ENCODE results near the gene PPM1F. TPM values are rescaled to one million over a fixed set of nuclear protein-coding genes. Genes with fewer than 3 reads are reported as not detected.
"Not testable (repeated sequence)": the region's sequence is repeated elsewhere in the genome, so short reads cannot be mapped to it uniquely, and the experiment has no call there.

PPM1F gene
- total RNA-seq, 2 donors from 2014 or later, result 37.6 to 49.2 TPM

- DNase-seq, result no peak
- Histone ChIP-seq H3K9me3 (ENCODE audit: control insufficient read depth, low read length) (no peaks in the 10 kb centered on the region), H3K27ac (ENCODE audit: low read depth, low read length) (no peak overlapping the region), H3K27me3 (ENCODE audit: control insufficient read depth, insufficient read depth, low read length, poor library complexity, severe bottlenecking) (no peaks in the 10 kb centered on the region), H3K4me1 (ENCODE audit: control insufficient read depth, insufficient read depth, low read length) (no peaks in the 10 kb centered on the region), H3K4me3 (ENCODE audit: low read length) (no peak overlapping the region), H3K9ac (ENCODE audit: extremely low read depth, low read length, poor library complexity, severe bottlenecking) (no peak overlapping the region), H3K36me3 (ENCODE audit: control insufficient read depth, insufficient read depth, low read length) (no peaks in the 10 kb centered on the region)
- Mint-ChIP-seq H3K9me3 (peaks cover 2% of the 10 kb centered on the region), H3K27me3 (ENCODE audit: insufficient read depth) (peaks cover 3% of the 10 kb centered on the region), H3K36me3 (ENCODE audit: low read depth) (no peaks in the 10 kb centered on the region), H3K4me3 (no peak overlapping the region), H3K4me1 (no peaks in the 10 kb centered on the region), H3K27ac (no peak overlapping the region)
- TF ChIP-seq CTCF (conservative IDR thresholded peaks at IDR 0.05), result no peak
- 94 to 100% methylated on average over 7 to 10 of the region's 10 CpGs for WGBS, 2 experiments (ENCODE audit: insufficient coverage in 1 of 2, insufficient read length in 1 of 2)
Observed at GRCh38 chr22:21889251-21889990, 63.2 kb downstream of the PPM1F start.

DNA sequence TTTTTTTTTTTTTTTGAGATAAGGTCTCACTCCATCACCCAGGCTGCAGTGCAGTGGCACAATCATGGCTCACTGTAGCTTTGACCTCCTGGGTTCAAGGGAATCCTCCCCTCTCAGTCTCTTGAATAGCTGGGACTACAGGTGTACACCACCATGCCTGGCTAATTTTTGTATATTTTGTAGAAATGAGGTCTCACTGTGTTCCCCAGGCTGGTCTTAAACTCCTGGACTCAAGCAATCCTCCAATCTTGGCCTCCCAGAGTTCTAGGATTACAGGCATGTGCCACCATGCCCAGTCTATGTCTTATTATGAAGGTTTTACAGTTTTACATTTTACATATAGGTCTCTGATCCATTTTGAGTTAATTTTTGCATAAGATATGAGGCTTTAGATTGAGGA, 64.8 kb downstream of the PPM1F start:
- no peak overlapping the region for H3K27ac ChIP-seq (ENCODE audit: low read depth, low read length)
- H3K9me3 ChIP-seq (ENCODE audit: control insufficient read depth, low read length), result no peaks in the 10 kb centered on the region
- no peaks in the 10 kb centered on the region for H3K4me1 Mint-ChIP-seq
- no peaks in the 10 kb centered on the region for H3K36me3 ChIP-seq (ENCODE audit: control insufficient read depth, insufficient read depth, low read length)
- no peak overlapping the region for H3K4me3 ChIP-seq (ENCODE audit: low read length)
- no peaks in the 10 kb centered on the region for H3K4me1 ChIP-seq (ENCODE audit: control insufficient read depth, insufficient read depth, low read length)
- no peak overlapping the region for H3K9ac ChIP-seq (ENCODE audit: extremely low read depth, low read length, poor library complexity, severe bottlenecking)
- TF ChIP-seq CTCF (conservative IDR thresholded peaks at IDR 0.05), result no peak
- no peak overlapping the region for H3K4me3 Mint-ChIP-seq
- no peak overlapping the region for H3K27ac Mint-ChIP-seq
- peaks cover 3% of the 10 kb centered on the region for H3K27me3 Mint-ChIP-seq (ENCODE audit: insufficient read depth)
- no peaks in the 10 kb centered on the region for H3K36me3 Mint-ChIP-seq (ENCODE audit: low read depth)
- H3K27me3 ChIP-seq (ENCODE audit: control insufficient read depth, insufficient read depth, low read length, poor library complexity, severe bottlenecking), result no peaks in the 10 kb centered on the region
- H3K9me3 Mint-ChIP-seq, result peaks cover 7% of the 10 kb centered on the region
- no peak for DNase-seq

GRCh38 chr22:21883930-21884329, 68.7 kb downstream of the PPM1F start:
- H3K4me1 Mint-ChIP-seq; H3K9me3 ChIP-seq (ENCODE audit: control insufficient read depth, low read length); H3K4me3 ChIP-seq (ENCODE audit: low read length); H3K27ac ChIP-seq (ENCODE audit: low read depth, low read length); H3K27ac Mint-ChIP-seq; H3K27me3 ChIP-seq (ENCODE audit: control insufficient read depth, insufficient read depth, low read length, poor library complexity, severe bottlenecking); H3K9ac ChIP-seq (ENCODE audit: extremely low read depth, low read length, poor library complexity, severe bottlenecking); H3K27me3 Mint-ChIP-seq (ENCODE audit: insufficient read depth); H3K4me1 ChIP-seq (ENCODE audit: control insufficient read depth, insufficient read depth, low read length); H3K36me3 ChIP-seq (ENCODE audit: control insufficient read depth, insufficient read depth, low read length); H3K36me3 Mint-ChIP-seq (ENCODE audit: low read depth); H3K4me3 Mint-ChIP-seq; DNase-seq: not testable (repeated sequence)
- 95 to 100% methylated on average over 3 to 15 of the region's 26 CpGs for WGBS, 2 experiments (ENCODE audit: insufficient coverage in 1 of 2, insufficient read length in 1 of 2)
- H3K9me3 Mint-ChIP-seq, result peaks cover 11% of the 10 kb centered on the region

DNA sequence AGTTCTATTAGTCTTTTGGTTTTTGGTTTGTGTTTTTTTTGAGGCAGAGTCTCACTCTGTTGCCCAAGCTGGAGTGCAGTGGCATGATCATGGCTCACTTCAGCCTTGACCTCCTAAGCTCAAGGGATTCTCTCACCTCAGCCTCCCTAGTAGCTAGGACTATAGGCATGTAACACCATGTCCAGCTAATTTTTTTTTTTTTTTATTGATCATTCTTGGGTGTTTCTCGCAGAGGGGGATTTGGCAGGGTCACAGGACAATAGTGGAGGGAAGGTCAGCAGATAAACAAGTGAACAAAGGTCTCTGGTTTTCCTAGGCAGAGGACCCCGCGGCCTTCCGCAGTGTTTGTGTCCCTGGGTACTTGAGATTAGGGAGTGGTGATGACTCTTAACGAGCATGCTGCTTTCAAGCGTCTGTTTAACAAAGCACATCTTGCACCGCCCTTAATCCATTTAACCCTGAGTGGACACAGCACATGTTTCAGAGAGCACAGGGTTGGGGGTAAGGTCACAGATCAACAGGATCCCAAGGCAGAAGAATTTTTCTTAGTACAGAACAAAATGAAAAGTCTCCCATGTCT, 69.8 kb downstream of the PPM1F start:
- not testable (repeated sequence) for H3K27ac ChIP-seq (ENCODE audit: low read depth, low read length); H3K27ac Mint-ChIP-seq; H3K27me3 Mint-ChIP-seq (ENCODE audit: insufficient read depth); H3K27me3 ChIP-seq (ENCODE audit: control insufficient read depth, insufficient read depth, low read length, poor library complexity, severe bottlenecking); H3K4me1 Mint-ChIP-seq; H3K9me3 ChIP-seq (ENCODE audit: control insufficient read depth, low read length); DNase-seq; H3K4me3 ChIP-seq (ENCODE audit: low read length); H3K4me1 ChIP-seq (ENCODE audit: control insufficient read depth, insufficient read depth, low read length); H3K36me3 Mint-ChIP-seq (ENCODE audit: low read depth); H3K9ac ChIP-seq (ENCODE audit: extremely low read depth, low read length, poor library complexity, severe bottlenecking); H3K36me3 ChIP-seq (ENCODE audit: control insufficient read depth, insufficient read depth, low read length); H3K4me3 Mint-ChIP-seq
- H3K9me3 Mint-ChIP-seq, result peaks cover 11% of the 10 kb centered on the region
- no CpG with 5 or more reads among the region's 7 CpGs for WGBS, 2 experiments (ENCODE audit: insufficient coverage in 1 of 2, insufficient read length in 1 of 2)
